ENCODE results near the gene KLHDC10.
"Not testable (repeated sequence)": the region's sequence is repeated elsewhere in the genome, so short reads cannot be mapped to it uniquely, and the experiment has no call there.

Gene KLHDC10

DNA sequence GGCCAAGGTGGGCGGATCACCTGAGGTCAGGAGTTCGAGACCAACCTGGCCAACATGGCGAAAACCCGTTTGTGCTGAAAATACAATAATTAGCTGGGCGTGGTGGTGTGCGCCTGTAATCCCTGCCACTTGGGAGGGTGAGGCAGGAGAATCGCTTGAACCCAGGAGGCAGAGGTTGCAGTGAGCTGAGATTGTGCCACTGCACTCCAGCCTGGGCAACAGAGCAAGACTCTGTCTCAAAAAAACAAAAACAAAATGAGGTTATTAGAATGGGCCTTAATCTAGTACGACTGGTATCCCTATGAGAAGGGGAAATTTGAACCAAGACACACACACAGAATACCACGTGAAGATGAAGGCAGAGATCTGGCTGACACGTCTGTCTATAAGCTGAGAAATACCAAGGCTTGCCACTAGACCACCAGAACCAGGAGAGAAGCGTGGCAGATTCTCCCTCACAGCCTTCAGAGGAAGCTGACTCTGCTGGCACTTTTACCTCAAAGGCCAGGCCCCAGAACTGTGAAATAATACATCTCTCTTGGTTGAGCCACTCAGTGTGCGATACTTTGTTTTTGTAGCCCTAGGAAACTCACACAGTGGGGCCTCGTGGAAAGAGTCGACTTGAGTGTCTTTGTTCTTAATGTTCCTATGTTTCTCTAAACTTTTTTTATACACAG is 75.2 kb downstream of the KLHDC10 start:
- H3K9me3 Mint-ChIP-seq, result no peaks in the 10 kb centered on the region
- peak overlapping the region; percentile 63 for H3K27ac Mint-ChIP-seq
- H3K27me3 Mint-ChIP-seq, result no peaks in the 10 kb centered on the region
- DNase-seq (ENCODE audit: low spot score in 2 of 2) (no peak), ATAC-seq (ENCODE audit: low read depth) (no peak)
- H3K4me1 Mint-ChIP-seq, result peaks cover 31% of the 10 kb centered on the region
- H3K36me3 Mint-ChIP-seq, result no peaks in the 10 kb centered on the region
- no peak overlapping the region for H3K4me3 Mint-ChIP-seq

DNA sequence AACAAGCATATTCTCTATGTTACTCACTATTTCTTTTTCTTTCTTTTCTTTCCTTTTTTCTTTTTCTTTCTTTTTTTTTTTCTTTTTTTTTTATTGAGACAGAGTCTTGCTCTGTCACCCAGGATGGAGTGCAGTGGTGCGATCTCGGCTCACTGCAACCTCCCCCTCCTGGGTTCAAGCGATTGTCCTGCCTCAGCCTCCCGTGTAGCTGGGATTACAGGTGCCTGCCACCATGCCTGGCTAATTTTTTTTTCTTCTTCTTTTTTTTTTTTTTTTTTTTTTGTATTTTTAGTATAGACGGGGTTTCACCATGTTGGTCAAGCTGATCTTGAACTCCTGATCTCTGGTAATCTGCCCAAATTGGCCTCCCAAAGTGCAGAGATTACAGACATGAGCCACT is 75.8 kb downstream of the KLHDC10 start:
- Mint-ChIP-seq H3K4me1 (peaks cover 32% of the 10 kb centered on the region), H3K27ac (peak overlapping the region; percentile 63)
- H3K36me3 Mint-ChIP-seq, result not testable (repeated sequence)

DNA sequence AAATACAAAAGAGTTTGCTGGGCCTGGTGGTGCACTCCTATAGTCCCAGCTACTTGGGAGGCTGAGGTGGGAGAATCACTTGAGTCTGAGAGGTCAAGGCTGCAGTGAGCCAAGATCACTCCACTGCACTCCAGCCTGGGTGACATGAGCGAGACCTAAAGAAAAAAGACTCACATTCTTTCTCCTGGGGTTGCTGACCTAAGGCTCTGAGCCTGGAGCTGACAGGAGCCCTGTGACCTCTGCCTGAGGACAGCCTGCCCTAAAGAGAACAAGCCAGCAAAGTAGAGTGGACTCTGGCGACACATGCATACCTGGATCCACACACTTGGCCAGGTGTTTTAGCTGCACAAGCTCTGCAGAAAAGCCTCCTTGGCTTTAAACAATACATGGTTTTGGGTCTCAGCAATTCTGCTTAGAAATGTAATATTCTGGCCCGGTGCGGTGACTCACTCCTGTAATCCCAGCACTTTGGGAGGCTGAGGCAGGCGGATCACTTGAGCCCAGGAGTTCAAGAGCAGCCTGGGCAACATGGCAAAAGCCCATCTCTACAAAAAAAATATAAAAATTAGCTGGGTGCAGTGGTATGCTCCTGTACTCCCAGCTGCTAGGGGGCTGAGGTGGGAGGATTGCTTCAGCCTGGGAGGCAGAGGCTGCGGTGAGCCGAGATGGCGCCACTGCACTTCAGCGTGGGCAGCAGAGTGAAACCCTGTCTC is 76.5 kb downstream of the KLHDC10 start:
- no peaks in the 10 kb centered on the region for H3K36me3 Mint-ChIP-seq
- H3K27me3 Mint-ChIP-seq, result no peaks in the 10 kb centered on the region
- H3K27ac Mint-ChIP-seq, result no peak overlapping the region
- ATAC-seq (ENCODE audit: low read depth) (no peak), DNase-seq (ENCODE audit: low spot score in 2 of 2) (no peak)
- H3K4me1 Mint-ChIP-seq, result peaks cover 29% of the 10 kb centered on the region
- H3K4me3 Mint-ChIP-seq, result no peak overlapping the region
- no peaks in the 10 kb centered on the region for H3K9me3 Mint-ChIP-seq

More for the DNA sequence above, 75.8 kb downstream of the KLHDC10 start:
- H3K9me3 Mint-ChIP-seq; DNase-seq (ENCODE audit: low spot score in 2 of 2); H3K4me3 Mint-ChIP-seq; ATAC-seq (ENCODE audit: low read depth); H3K27me3 Mint-ChIP-seq: not testable (repeated sequence)

DNA sequence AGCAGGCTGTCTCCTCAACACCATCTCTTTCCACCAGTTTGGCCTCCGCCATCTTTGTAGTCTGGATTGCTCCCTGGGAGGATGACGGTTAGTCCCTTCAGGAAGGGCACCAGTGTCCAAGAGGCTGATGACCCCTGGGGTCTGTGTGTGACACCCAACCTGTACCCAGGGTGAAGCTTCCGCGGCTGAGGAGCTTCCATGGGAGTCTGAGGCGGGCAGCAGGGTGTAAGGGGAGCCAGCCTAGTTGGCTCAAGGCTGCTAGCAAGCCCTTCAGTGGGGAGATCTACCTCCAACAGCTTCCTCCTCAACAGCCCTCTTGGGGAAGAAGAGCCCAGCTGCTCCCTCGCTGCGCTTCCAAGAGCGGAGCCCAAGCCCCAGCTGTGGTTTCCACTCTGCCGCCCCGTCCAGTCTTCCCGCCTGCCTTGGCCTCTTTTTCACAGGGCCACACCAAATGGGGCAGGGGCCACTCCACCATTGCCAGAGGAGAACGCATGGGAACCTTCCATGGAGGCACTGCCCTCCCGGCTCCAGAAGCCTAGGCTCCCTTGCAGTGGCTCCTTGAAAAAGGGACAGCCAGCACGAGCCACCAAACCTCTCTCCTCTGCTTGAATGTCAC is 77.5 kb downstream of the KLHDC10 start:
- DNase-seq (ENCODE audit: low spot score in 2 of 2), result no peak
- H3K27ac Mint-ChIP-seq, result no peak overlapping the region
- no peaks in the 10 kb centered on the region for H3K9me3 Mint-ChIP-seq
- no peak overlapping the region for H3K4me3 Mint-ChIP-seq
- ATAC-seq (ENCODE audit: low read depth), result no peak
- H3K27me3 Mint-ChIP-seq, result no peaks in the 10 kb centered on the region
- peaks cover 26% of the 10 kb centered on the region for H3K4me1 Mint-ChIP-seq
- H3K36me3 Mint-ChIP-seq, result no peaks in the 10 kb centered on the region

DNA sequence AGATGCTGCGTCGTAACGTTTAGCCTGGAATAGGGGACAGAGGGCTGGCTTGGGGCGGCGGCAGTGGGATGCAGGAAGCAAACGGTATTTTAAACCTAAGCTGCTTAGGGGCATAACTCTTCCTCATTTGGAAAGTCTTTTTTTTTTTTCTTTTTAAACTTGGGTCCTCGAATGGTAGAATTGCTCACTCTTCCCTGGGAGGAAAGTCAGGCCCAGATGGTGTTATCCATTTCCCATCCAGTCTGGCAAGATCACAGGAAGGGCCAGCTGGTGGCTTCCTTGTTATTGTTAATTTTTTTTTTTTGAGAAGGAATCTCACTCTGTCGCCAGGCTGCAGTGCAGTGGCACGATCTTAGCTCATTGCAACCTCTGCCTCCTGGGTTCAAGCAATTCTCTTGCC is 78.2 kb downstream of the KLHDC10 start:
- Mint-ChIP-seq H3K27ac (no peak overlapping the region), H3K4me1 (peaks cover 21% of the 10 kb centered on the region), H3K36me3 (no peaks in the 10 kb centered on the region), H3K4me3 (no peak overlapping the region), H3K9me3 (no peaks in the 10 kb centered on the region), H3K27me3 (no peaks in the 10 kb centered on the region)
- DNase-seq (ENCODE audit: low spot score in 2 of 2) (no peak), ATAC-seq (ENCODE audit: low read depth) (no peak)

DNA sequence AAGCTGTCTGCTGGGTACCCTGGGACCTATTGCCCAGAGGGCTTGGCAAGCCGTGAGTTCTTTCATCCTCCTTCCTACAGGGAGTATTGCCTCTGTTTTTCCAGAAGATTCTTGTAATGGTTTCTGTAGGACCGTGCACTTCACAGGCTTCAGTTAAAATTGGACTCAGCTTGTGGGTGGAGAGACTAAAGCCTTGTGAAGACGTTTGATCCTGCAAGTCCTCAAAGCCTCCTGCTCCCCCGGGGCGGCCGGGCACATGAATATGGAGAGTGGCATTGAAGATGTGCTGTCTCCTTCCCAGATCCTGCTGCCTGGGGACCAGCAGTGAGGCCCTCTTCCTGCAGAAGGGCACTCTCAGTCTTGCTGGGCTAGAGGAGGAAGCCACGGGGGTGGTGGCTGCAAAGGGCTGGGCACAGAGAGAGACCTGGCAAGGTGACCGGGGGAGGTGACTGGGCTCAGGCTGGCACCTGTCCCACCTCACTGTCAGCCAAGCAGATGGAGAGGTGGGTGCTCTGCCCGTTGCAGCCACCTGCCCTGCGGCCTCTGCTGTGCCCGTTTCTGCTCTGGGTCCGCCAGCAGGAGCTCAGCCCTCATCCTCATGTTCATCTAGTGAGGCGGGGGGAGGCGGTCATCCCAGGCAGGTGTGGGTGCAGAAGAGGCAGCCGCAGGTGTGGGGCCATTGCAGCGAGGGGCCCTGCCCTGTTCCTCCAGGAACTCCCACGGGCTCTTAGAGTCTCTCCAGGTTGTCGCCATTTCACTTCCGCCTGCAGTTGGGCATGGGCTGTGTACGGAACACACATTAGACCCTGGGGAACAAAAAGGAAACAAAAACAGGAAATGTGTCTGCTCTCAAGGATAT is 79.2 kb downstream of the KLHDC10 start:
- H3K27ac Mint-ChIP-seq, result peak overlapping the region; percentile 89
- peak overlapping the region; percentile 75 for H3K4me3 Mint-ChIP-seq
- no peaks in the 10 kb centered on the region for H3K9me3 Mint-ChIP-seq
- no peaks in the 10 kb centered on the region for H3K27me3 Mint-ChIP-seq
- peaks cover 25% of the 10 kb centered on the region for H3K4me1 Mint-ChIP-seq
- DNase-seq (ENCODE audit: low spot score in 2 of 2), result peak; percentile 52 to 53
- peak; percentile 80 for ATAC-seq (ENCODE audit: low read depth)
- H3K36me3 Mint-ChIP-seq, result no peaks in the 10 kb centered on the region

DNA sequence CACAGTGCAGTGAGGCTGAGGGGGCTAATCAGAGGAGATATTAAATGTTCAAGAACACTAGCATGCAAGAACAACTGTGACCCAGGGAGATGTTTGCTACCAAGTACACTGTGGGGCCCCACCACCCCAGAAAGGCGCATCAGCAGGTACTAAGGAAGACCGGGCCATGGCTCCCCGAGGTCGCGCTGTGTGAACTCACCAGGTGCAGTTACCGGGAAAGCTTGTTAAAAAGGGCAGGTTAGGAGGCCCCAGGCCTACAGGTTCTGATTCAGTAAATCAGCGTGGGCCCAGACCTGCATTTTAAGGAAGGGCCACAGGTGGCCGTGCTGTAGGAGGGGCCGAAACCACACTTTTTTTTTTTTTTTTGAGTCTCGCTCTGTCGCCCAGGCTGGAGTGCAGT is 80.3 kb downstream of the KLHDC10 start:
- Mint-ChIP-seq H3K27me3 (no peaks in the 10 kb centered on the region), H3K9me3 (no peaks in the 10 kb centered on the region), H3K4me3 (peak overlapping the region; percentile 54), H3K27ac (peak overlapping the region; percentile 89), H3K4me1 (peaks cover 24% of the 10 kb centered on the region), H3K36me3 (peaks cover 2% of the 10 kb centered on the region)
- ATAC-seq (ENCODE audit: low read depth) (peak; percentile 63), DNase-seq (ENCODE audit: low spot score in 2 of 2) (peak; percentile 37 to 39)

DNA sequence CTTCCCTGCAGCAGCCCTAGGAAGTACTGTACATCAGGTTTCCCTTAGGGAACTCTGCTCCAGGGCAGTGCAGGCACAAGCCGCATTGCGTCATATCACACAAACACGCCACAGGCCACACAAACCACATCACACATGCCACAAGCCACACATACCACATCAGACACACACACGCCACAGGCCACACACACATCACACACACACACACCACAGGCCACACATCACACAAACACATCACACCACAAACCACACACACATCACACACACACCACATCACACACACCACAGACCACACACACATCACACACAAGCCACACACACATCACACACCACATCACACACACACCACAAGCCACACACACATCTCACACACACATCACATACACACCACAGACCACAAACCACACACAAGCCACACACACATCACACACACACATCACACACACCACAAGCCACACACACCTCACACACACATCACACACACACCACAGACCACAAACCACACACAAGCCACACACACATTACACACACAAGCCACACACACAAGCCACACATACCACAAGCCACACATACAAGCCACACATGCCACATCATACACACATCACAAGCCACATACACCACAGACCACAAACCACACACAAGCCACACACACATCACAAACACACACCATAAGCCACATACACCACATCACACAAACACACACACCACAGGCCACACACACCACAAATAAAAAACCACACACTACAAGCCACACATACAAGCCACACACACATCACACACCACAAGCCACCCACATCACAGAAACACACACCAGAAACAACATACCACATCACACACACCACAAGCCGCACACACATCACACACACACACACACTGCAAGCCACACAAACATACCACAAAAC is 81.5 kb downstream of the KLHDC10 start:
- no peaks in the 10 kb centered on the region for H3K27me3 Mint-ChIP-seq
- H3K27ac Mint-ChIP-seq, result no peak overlapping the region
- H3K36me3 Mint-ChIP-seq, result peaks cover 2% of the 10 kb centered on the region
- no peak overlapping the region for H3K4me3 Mint-ChIP-seq
- H3K4me1 Mint-ChIP-seq, result peaks cover 20% of the 10 kb centered on the region
- ATAC-seq (ENCODE audit: low read depth), result no peak
- H3K9me3 Mint-ChIP-seq, result no peaks in the 10 kb centered on the region
- no peak for DNase-seq (ENCODE audit: low spot score in 2 of 2)

DNA sequence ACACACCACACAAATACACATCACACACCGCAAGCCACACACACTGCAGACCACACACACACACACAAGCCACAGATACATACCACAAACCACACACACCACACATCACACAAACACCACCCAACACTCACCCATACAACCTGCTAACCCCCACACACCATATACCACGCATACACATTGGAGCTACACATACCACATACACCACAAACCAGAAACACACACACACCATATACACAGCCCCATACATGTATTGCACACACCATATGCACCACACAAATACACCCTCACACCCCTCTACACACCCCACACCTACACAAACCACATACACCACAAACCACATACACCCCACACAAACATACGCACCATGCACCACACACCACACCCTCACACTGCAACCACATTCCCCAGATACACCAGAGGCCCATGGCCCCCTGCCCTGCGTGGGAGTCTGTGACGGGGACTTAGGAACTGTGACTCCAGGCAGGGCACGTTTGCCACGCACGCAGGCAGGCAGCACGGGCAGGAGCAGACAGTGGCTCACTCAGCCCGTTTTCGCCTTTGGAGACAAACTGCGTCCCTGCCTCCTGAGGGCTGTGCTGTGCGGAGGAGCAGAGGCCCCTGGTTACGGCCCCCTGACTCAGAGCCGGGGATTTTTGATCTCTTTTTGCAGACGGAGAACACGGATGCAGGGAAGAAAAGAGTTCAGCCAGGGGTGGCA is 82.3 kb downstream of the KLHDC10 start:
- Mint-ChIP-seq H3K27me3 (no peaks in the 10 kb centered on the region), H3K36me3 (peaks cover 6% of the 10 kb centered on the region), H3K4me3 (no peak overlapping the region), H3K27ac (no peak overlapping the region), H3K4me1 (peaks cover 20% of the 10 kb centered on the region), H3K9me3 (no peaks in the 10 kb centered on the region)
- DNase-seq (ENCODE audit: low spot score in 2 of 2), result no peak
- ATAC-seq (ENCODE audit: low read depth), result no peak

DNA sequence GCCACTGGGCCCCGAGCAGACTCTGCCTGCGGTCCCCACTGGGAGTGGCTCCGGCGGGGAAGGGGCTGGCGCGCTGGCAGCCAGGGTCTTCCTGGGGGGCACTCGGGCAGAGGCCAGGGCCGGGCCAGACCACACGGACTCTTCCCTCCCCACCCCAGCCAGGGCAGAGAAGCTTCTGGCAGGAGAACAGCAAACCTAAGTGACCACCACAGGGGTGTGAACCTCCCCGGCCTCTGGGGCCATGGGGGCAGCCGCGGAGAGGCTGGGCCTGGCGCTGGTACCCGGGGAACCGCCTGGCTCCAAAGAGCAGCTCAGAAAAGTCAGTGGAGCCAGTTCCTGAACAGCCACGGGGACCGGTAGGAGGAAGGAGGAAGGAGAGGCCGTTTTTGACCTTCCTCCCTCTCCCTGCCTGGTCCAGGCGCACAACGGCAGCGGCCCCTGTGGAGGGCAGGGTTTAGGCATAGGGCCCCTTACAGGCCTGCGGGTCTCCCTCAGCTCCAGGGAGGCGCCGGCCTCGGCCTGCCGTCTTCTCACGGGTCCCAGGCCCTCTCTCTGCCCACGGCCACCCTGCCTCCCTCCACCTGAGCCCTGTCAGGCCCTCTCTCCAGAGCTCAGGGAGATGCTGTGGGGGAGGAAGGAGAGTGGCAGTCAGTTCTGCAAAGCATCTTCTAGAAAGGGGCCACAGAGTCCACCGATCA is 83.0 kb downstream of the KLHDC10 start:
- no peak for DNase-seq (ENCODE audit: low spot score in 2 of 2)
- ATAC-seq (ENCODE audit: low read depth), result no peak
- H3K4me3 Mint-ChIP-seq, result no peak overlapping the region
- peaks cover 10% of the 10 kb centered on the region for H3K36me3 Mint-ChIP-seq
- H3K27me3 Mint-ChIP-seq, result no peaks in the 10 kb centered on the region
- no peaks in the 10 kb centered on the region for H3K9me3 Mint-ChIP-seq
- H3K4me1 Mint-ChIP-seq, result peaks cover 15% of the 10 kb centered on the region
- peak overlapping the region; percentile 7 for H3K27ac Mint-ChIP-seq

DNA sequence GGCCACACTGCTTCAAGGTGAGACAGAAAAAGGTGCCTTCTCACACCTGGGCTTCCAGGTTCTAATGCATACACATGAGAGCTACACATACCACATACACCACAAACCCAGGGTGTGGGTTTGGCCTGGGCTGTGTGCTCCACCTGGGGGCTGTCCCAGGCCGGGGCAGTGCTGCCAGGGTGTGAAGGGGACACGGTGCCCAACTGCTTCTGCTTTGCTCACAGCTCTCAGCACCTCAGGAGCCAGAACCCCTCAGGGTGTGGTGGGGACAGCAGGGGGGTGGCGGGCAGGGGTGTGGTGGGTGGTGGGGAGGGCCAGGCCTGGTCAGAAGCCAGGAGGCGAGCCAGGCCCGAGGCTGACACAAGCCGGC is 83.8 kb downstream of the KLHDC10 start:
- peaks cover 14% of the 10 kb centered on the region for H3K36me3 Mint-ChIP-seq
- H3K27me3 Mint-ChIP-seq, result no peaks in the 10 kb centered on the region
- no peak for ATAC-seq (ENCODE audit: low read depth)
- peaks cover 14% of the 10 kb centered on the region for H3K4me1 Mint-ChIP-seq
- peak overlapping the region; percentile 7 for H3K27ac Mint-ChIP-seq
- no peaks in the 10 kb centered on the region for H3K9me3 Mint-ChIP-seq
- no peak overlapping the region for H3K4me3 Mint-ChIP-seq
- no peak for DNase-seq (ENCODE audit: low spot score in 2 of 2)

DNA sequence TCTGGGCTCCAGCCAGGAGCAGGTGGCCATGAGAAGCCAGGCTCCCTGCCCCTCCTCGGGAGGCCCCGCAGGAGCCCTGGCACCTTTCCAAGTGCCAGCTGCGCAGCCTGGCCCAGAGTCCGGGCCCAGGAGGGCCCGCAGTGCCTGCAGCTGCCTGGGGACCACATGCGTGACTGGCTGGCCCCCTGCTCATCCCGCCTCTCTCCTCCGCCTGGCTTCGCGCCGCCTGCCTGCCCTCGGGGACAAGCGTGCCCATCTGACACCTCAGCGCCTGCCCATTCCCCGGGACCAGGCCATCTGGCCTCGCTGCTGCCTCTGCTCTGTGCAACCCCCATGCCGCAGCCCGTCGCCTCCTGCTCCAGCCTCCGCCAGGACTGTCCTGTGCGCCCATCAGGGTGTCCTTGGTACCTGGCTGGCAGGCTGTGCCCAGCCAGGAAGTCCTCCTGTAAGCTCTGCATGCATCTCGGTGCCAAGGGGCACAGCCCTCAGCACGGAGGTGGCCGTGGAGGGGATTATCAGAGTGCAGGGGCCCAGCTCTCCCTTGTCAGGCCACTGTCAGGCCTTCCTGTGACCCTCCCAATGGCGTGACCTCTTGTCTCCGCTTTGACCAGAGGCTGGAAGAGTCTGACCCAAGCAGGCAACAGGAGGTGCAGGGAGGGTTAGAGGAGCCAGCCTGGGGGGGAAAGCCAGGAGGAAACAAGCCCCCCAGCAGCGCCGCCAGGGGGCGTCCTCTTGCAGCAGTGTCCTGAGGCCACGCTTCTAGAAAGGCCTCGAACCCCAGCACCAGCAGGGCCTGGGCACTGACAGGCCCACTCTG is 84.4 kb downstream of the KLHDC10 start:
- Mint-ChIP-seq H3K36me3 (peaks cover 18% of the 10 kb centered on the region), H3K27me3 (no peaks in the 10 kb centered on the region), H3K27ac (peak overlapping the region; percentile 60), H3K4me1 (peaks cover 11% of the 10 kb centered on the region), H3K4me3 (no peak overlapping the region), H3K9me3 (no peaks in the 10 kb centered on the region)
- no peak for ATAC-seq (ENCODE audit: low read depth)
- DNase-seq (ENCODE audit: low spot score in 2 of 2), result no peak

Data from memory B cell (primary cell).